GM06990 (cell line): ENCODE results near the gene CYB5B.

Experiments used
- DNase-seq: peaks from one replicate; pipeline ENCODE4 v3.0.0-alpha.2; 2011; ENCODE audit not compliant: insufficient read length; ENCODE audit errors: extremely low read depth
- H3K27me3 ChIP-seq: replicated peaks from 2 replicates; pipeline ENCODE4 v1.6.0; 2011; ENCODE audit warnings: low read length; ENCODE audit not compliant: control insufficient read depth, insufficient read depth
- H3K36me3 ChIP-seq: 2 replicates; pipeline ENCODE4 v1.5.1; 2011; ENCODE audit warnings: low read length; ENCODE audit not compliant: control insufficient read depth, insufficient read depth
- H3K4me3 ChIP-seq: replicated peaks from 2 replicates; pipeline ENCODE4 v1.5.1; 2011; ENCODE audit warnings: low read depth, mild to moderate bottlenecking, control low read depth, low read length
- TF ChIP-seq, protein P1 (sequence below): IDR thresholded peaks from 2 replicates; pipeline ENCODE4 v1.5.1; 2011; ENCODE audit warnings: low read length, control low read depth, mild to moderate bottlenecking, inconsistent platforms; ENCODE audit not compliant: insufficient read depth, poor library complexity, severe bottlenecking

The CYB5B gene

DNA sequence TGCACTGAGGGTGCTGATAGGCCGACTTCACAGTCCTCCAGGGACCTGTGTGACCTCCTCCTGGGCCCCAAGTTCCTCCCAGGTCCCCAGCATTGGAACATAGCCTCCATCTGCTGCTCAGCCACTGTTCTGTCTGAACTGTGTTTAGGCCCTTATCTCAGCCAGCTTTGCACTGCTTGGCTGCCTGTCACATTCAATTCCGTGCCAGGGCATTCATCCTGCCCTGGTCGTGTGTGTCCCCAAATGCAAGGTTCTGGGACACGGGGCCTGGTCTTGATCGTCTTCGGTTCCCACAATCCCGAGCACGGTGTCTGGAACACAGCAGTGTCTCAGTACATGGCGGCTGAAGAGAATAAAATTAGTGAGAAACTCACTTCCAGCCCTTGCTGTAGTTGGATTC is 71.4 kb downstream of the CYB5B start:
- DNase-seq = no peak
- Histone ChIP-seq H3K36me3 (no peaks in the 10 kb centered on the region), H3K27me3 (no peaks in the 10 kb centered on the region), H3K4me3 (no peak overlapping the region)
- TF ChIP-seq, protein P1, sequence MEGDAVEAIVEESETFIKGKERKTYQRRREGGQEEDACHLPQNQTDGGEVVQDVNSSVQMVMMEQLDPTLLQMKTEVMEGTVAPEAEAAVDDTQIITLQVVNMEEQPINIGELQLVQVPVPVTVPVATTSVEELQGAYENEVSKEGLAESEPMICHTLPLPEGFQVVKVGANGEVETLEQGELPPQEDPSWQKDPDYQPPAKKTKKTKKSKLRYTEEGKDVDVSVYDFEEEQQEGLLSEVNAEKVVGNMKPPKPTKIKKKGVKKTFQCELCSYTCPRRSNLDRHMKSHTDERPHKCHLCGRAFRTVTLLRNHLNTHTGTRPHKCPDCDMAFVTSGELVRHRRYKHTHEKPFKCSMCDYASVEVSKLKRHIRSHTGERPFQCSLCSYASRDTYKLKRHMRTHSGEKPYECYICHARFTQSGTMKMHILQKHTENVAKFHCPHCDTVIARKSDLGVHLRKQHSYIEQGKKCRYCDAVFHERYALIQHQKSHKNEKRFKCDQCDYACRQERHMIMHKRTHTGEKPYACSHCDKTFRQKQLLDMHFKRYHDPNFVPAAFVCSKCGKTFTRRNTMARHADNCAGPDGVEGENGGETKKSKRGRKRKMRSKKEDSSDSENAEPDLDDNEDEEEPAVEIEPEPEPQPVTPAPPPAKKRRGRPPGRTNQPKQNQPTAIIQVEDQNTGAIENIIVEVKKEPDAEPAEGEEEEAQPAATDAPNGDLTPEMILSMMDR = no peak

DNA sequence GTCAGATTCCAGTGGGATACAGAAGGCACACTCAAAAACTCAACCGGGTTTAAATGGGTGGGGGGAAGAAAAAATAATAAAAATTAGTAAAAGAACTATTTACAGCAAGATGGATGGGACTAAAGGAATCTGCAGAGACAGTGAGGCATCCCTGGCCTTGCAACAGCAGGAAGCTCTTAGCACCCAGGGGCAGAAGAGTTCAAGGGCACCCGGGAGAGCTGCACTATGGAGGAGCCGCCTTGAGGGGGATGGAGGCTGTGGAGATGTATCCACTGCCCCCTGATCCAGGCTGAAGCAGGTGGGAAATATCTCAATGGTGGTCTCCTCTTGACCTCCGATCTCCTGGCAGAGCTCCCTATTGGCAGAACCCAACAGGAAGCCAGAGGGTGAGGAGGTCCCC is 72.0 kb downstream of the CYB5B start:
- TF ChIP-seq, protein P1 = no peak
- no peak for DNase-seq
- Histone ChIP-seq H3K36me3 (no peaks in the 10 kb centered on the region), H3K4me3 (no peak overlapping the region), H3K27me3 (no peaks in the 10 kb centered on the region)

DNA sequence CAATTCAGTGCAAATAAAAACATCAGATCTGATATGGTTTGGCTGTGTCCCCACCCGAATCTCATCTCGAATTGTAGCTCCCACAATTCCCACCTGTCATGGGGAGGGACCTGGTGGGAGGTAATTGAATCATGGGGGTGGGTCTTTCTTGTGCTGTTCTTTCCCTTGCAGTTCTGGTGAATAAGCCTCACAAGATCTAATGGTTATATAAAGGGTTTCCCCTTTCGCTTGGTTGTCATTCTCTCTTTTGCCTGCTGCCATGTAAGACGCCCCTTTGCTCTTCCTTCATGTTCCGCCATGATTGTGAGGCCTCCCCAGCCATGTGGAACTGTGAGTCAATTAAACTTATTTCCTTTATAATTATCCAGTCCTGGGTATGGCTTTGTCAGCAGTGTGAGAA is 72.5 kb downstream of the CYB5B start:
- H3K36me3 ChIP-seq = no peaks in the 10 kb centered on the region
- DNase-seq = no peak
- TF ChIP-seq, protein P1 = no peak
- no peaks in the 10 kb centered on the region for H3K27me3 ChIP-seq
- no peak overlapping the region for H3K4me3 ChIP-seq

DNA sequence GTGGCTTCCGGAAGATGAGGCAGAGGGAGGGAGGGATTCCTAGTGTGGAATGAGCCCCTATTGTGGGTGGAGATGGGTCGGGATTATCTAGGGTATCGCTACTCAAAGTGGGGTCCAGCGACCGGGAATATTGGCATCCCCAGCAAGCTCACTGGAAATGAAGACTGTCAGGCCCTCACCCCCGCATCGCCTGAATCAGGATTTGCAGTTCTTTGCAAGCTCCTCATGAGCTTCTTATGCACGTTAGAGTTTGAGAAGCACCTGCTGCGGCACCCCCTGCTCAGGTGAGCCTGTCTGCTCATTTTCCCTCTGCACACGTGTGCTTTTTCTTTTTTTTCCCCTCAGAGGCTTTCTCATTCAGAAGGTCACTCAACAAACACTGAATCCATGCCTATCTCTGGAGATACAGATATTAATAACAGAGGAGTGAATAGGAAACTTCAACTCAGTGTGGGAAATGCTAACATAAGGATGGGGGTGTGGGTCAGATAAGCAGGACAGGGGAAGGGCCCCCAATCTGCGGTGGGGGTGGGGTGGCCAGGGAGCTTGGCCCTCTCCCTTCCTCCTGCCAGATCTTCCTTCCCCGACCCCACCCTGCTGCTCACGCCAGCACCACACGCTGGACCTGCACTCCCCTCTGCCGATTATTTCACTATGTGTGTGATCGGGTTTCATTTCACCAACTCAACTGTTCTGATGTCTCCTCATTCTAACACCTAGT is 73.6 kb downstream of the CYB5B start:
- Histone ChIP-seq H3K4me3 (no peak overlapping the region), H3K36me3 (no peaks in the 10 kb centered on the region), H3K27me3 (no peaks in the 10 kb centered on the region)
- TF ChIP-seq, protein P1 = no peak
- no peak for DNase-seq

DNA sequence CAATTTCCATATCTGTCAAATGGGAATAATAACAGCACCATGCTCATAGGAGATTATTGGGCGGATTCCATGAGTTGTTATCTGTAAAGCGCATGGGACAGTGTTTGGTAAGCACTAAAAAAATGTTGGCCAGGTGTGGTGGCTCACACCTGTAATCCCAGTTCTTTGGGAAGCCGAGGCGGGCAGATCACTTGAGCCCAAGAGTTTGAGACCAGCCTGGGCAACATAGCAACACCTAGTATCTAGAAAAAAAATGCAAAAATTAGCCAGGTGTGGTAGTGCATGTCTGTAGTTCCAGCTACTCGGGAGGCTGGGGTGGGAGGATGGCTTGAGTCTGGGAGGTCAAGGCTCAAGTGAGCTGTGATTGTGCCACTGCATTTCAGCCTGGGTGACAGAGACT is 74.5 kb downstream of the CYB5B start:
- no peak overlapping the region for H3K4me3 ChIP-seq
- H3K36me3 ChIP-seq = no peaks in the 10 kb centered on the region
- TF ChIP-seq, protein P1 = no peak
- H3K27me3 ChIP-seq = no peaks in the 10 kb centered on the region
- DNase-seq = no peak
